BLaER1 treated with 17β-estradiol and CSF1 and Interleukin-3, amounts not matched to agents 10 nM and 100 nM (cell line): Measurements from ENCODE around the gene CAND2.

Experiments used
- H3K27ac ChIP-seq, 11 experiments: shearing (Covaris generic); formaldehyde crosslinking; 2 replicates each; pipeline ENCODE4 v1.8.1; 2022
- H3K27me3 ChIP-seq, 11 experiments: shearing (Covaris generic); formaldehyde crosslinking; 2 replicates each; pipeline ENCODE4 v1.8.1; 2022
- H3K36me3 ChIP-seq, 11 experiments: shearing (Covaris generic); formaldehyde crosslinking; 2 replicates each; pipeline ENCODE4 v1.8.1; 2022
- H3K4me1 ChIP-seq, 10 experiments: shearing (Covaris generic); formaldehyde crosslinking; 2 replicates each; pipeline ENCODE4 v1.8.1; 2022
- H3K4me2 ChIP-seq, 11 experiments: shearing (Covaris generic); formaldehyde crosslinking; 2 replicates each; pipeline ENCODE4 v1.8.1; 2022
- H3K4me3 ChIP-seq, 10 experiments: shearing (Covaris generic); formaldehyde crosslinking; 2 replicates each; pipeline ENCODE4 v1.8.1; 2022
- H3K9ac ChIP-seq, 11 experiments: shearing (Covaris generic); formaldehyde crosslinking; 2 replicates each; pipeline ENCODE4 v1.8.1; 2022
- H3K9me3 ChIP-seq, 11 experiments: shearing (Covaris generic); formaldehyde crosslinking; replicated peaks in 1 of 11; 2 replicates each; pipeline ENCODE4 v1.8.1; 2022
- H4K20me1 ChIP-seq, 11 experiments: shearing (Covaris generic); formaldehyde crosslinking; 2 replicates each; pipeline ENCODE4 v1.8.1; 2022
- Cebpa-rat ChIP-seq, 11 experiments: shearing (Covaris generic); IDR thresholded peaks; 2 replicates each; pipeline ENCODE4 v1.8.1; 2022

Gene CAND2

GRCh38 chr3:12829886-12830784, 33.7 kb downstream of the CAND2 start:
- Histone ChIP-seq H3K27me3 (no peaks in the 10 kb centered on the region), H3K4me3 (no peak overlapping the region), H3K36me3 (peaks cover 39 to 60% (median 51%) of the 10 kb centered on the region in 11 experiments)

GRCh38 chr3:12830785-12831156, 34.3 kb downstream of the CAND2 start:
- peak overlapping the region in 1 of 11 experiments; percentile 16; a peak in 1 of 22 replicates for H3K9ac ChIP-seq
- no peaks in the 10 kb centered on the region for H3K9me3 ChIP-seq
- no peak for TF ChIP-seq Cebpa-rat (IDR thresholded peaks at IDR 0.05)
- peaks cover 46 to 67% (median 57%) of the 10 kb centered on the region in 11 experiments for H3K36me3 ChIP-seq
- H3K4me2 ChIP-seq, result no peak overlapping the region
- H3K27me3 ChIP-seq, result no peaks in the 10 kb centered on the region
- no peak overlapping the region for H3K4me3 ChIP-seq
- H3K4me1 ChIP-seq, result peaks cover 0 to 23% (median 8%) of the 10 kb centered on the region in 10 experiments; a peak in 9 of 20 replicates
- H3K27ac ChIP-seq, result no peak overlapping the region; a peak in 1 of 22 replicates
- H4K20me1 ChIP-seq, result peaks cover 33 to 63% (median 61%) of the 10 kb centered on the region in 11 experiments; a peak in 21 of 22 replicates

More at GRCh38 chr3:12829886-12830784, 33.7 kb downstream of the CAND2 start:
- TF ChIP-seq Cebpa-rat (IDR thresholded peaks at IDR 0.05), result no peak
- no peak overlapping the region for H3K4me2 ChIP-seq
- no peaks in the 10 kb centered on the region for H3K9me3 ChIP-seq
- H3K9ac ChIP-seq, result 0 out of 22 replicates have a peak overlapping the region, but pooled peaks of 1 of the 11 experiments have one; percentile 22
- peaks cover 0 to 17% (median 5%) of the 10 kb centered on the region in 10 experiments; a peak in 8 of 20 replicates for H3K4me1 ChIP-seq
- H4K20me1 ChIP-seq, result peaks cover 26 to 57% (median 55%) of the 10 kb centered on the region in 11 experiments; a peak in 21 of 22 replicates
- no peak overlapping the region; a peak in 1 of 22 replicates for H3K27ac ChIP-seq

- Histone ChIP-seq H3K4me3 (no peak overlapping the region), H3K9me3 (no peaks in the 10 kb centered on the region), H3K4me1 (peaks cover 0 to 29% (median 14%) of the 10 kb centered on the region in 10 experiments; a peak in 13 of 20 replicates), H3K9ac (peak overlapping the region in 1 of 11 experiments; percentile 16; a peak in 1 of 22 replicates), H3K27me3 (no peaks in the 10 kb centered on the region), H3K4me2 (no peak overlapping the region), H3K27ac (no peak overlapping the region), H4K20me1 (peaks cover 39 to 69% (median 67%) of the 10 kb centered on the region in 11 experiments), H3K36me3 (peaks cover 52 to 73% (median 64%) of the 10 kb centered on the region in 11 experiments)
- TF ChIP-seq Cebpa-rat (IDR thresholded peaks at IDR 0.05), result no peak
Measured at GRCh38 chr3:12831301-12831866, 34.9 kb downstream of the CAND2 start.

- no peak overlapping the region for H3K4me2 ChIP-seq
- no peaks in the 10 kb centered on the region for H3K27me3 ChIP-seq
- peaks cover 51 to 81% (median 79%) of the 10 kb centered on the region in 11 experiments for H4K20me1 ChIP-seq
- H3K4me1 ChIP-seq, result peaks cover 6 to 40% (median 26%) of the 10 kb centered on the region in 10 experiments; a peak in 19 of 20 replicates
- no peak overlapping the region for H3K4me3 ChIP-seq
- peaks cover 64 to 85% (median 76%) of the 10 kb centered on the region in 11 experiments for H3K36me3 ChIP-seq
- H3K27ac ChIP-seq, result 0 out of 22 replicates have a peak overlapping the region, but pooled peaks of 1 of the 11 experiments have one; percentile 3
- no peak for TF ChIP-seq Cebpa-rat (IDR thresholded peaks at IDR 0.05)
- no peaks in the 10 kb centered on the region for H3K9me3 ChIP-seq
- H3K9ac ChIP-seq, result no peak overlapping the region
Measured at GRCh38 chr3:12832350-12833221, 36.1 kb downstream of the CAND2 start.

GRCh38 chr3:12833222-12834161, 37.0 kb downstream of the CAND2 start:
- Histone ChIP-seq H3K9ac (peak overlapping the region in 2 of 11 experiments; percentile 3 to 22; a peak in 1 of 22 replicates), H3K4me2 (peak overlapping the region in 3 of 11 experiments; percentile 3 to 7 (median 6); a peak in 3 of 22 replicates), H3K27me3 (no peaks in the 10 kb centered on the region), H3K4me3 (no peak overlapping the region), H3K9me3 (no peaks in the 10 kb centered on the region), H3K4me1 (peaks cover 15 to 49% (median 35%) of the 10 kb centered on the region in 10 experiments), H3K36me3 (peaks cover 73 to 94% (median 85%) of the 10 kb centered on the region in 11 experiments), H4K20me1 (peaks cover 60 to 90% (median 88%) of the 10 kb centered on the region in 11 experiments), H3K27ac (peak overlapping the region in 3 of 11 experiments; percentile 8 to 28 (median 23); a peak in 3 of 22 replicates)
- TF ChIP-seq Cebpa-rat (IDR thresholded peaks at IDR 0.05), result no peak

GRCh38 chr3:12835052-12835665, 38.7 kb downstream of the CAND2 start:
- H4K20me1 ChIP-seq, result peaks cover 76 to 100% (median 100%) of the 10 kb centered on the region in 11 experiments
- peaks cover 90 to 100% (median 100%) of the 10 kb centered on the region in 11 experiments for H3K36me3 ChIP-seq
- peaks cover 32 to 66% (median 52%) of the 10 kb centered on the region in 10 experiments for H3K4me1 ChIP-seq
- no peaks in the 10 kb centered on the region for H3K27me3 ChIP-seq
- no peaks in the 10 kb centered on the region for H3K9me3 ChIP-seq
- H3K27ac ChIP-seq, result no peak overlapping the region
- H3K4me2 ChIP-seq, result peak overlapping the region in 1 of 11 experiments; percentile 5; a peak in 1 of 22 replicates
- H3K4me3 ChIP-seq, result no peak overlapping the region
- TF ChIP-seq Cebpa-rat (IDR thresholded peaks at IDR 0.05), result no peak
- H3K9ac ChIP-seq, result no peak overlapping the region; a peak in 2 of 22 replicates
